HEK293 (cell line): ENCODE data around the gene SARS1.

ENCODE experiments used
- CTCF ChIA-PET: fragments of 350-600 bp; formaldehyde crosslinking; extraction: SDS; loops from one replicate; lab custom pipeline; 2021; ENCODE audit warnings: antibody characterized with exemption; lab: Yijun Ruan, JAX
- POLR2A ChIA-PET: fragments of 300-600 bp; formaldehyde crosslinking; extraction: SDS; loops from one replicate; lab custom pipeline; 2020; ENCODE audit warnings: antibody characterized with exemption, inconsistent platforms; lab: Yijun Ruan, JAX
- H3K27ac ChIP-seq: fragments of 200-500 bp; sonication (Bioruptor generic); 2 replicates; pipeline ENCODE4 v1.5.1; 2014; ENCODE audit warnings: low read depth, low read length, control low read depth, inconsistent platforms; ENCODE audit errors: extremely low read depth
- H3K36me3 ChIP-seq, 2 experiments: fragments of 200-500 bp in 1 of 2; sonication (Bioruptor generic) in 1 of 2; 1 replicate in 1 of 2; 2 replicates in 1 of 2; pipeline ENCODE4 v1.5.1; 2014 to 2017; ENCODE audit warnings: inconsistent platforms in 2 of 2, low read length in 2 of 2; ENCODE audit not compliant: control insufficient read depth in 2 of 2, insufficient read depth in 1 of 2
- H3K4me1 ChIP-seq: fragments of 200-500 bp; sonication (Bioruptor generic); 2 replicates; pipeline ENCODE4 v1.5.1; 2014; ENCODE audit warnings: mild to moderate bottlenecking, low read length, inconsistent platforms; ENCODE audit not compliant: control insufficient read depth, insufficient read depth
- H3K4me3 ChIP-seq: 2 replicates; pipeline ENCODE4 v1.5.1; 2011; ENCODE audit warnings: low read depth, mild to moderate bottlenecking, control low read depth, low read length, moderate library complexity
- H3K9me3 ChIP-seq: fragments of 200-500 bp; sonication (Bioruptor generic); 2 replicates; pipeline ENCODE4 v1.5.1; 2014; ENCODE audit warnings: low read depth, low read length, inconsistent platforms; ENCODE audit not compliant: control insufficient read depth, insufficient read depth
- GLIS2 ChIP-seq: fragments of 450-650 bp; formaldehyde crosslinking; IDR thresholded peaks from 2 replicates; pipeline ENCODE4 v1.5.1; 2016; ENCODE audit warnings: missing biosample characterization, missing genetic modification characterization
- ZBTB17 ChIP-seq: fragments of 450-650 bp; formaldehyde crosslinking; IDR thresholded peaks from 2 replicates; pipeline ENCODE4 v1.5.1; 2016; ENCODE audit warnings: missing biosample characterization, missing genetic modification characterization
- ZBTB20 ChIP-seq: fragments of 450-650 bp; formaldehyde crosslinking; IDR thresholded peaks from 2 replicates; pipeline ENCODE4 v1.5.1; 2016; ENCODE audit warnings: missing biosample characterization, missing genetic modification characterization
- ZBTB8A ChIP-seq: fragments of 450-650 bp; formaldehyde crosslinking; IDR thresholded peaks from 2 replicates; pipeline ENCODE4 v1.5.1; 2016; ENCODE audit warnings: missing biosample characterization, missing genetic modification characterization
- ZFHX2 ChIP-seq: fragments of 450-650 bp; formaldehyde crosslinking; conservative IDR thresholded peaks from 2 replicates; pipeline ENCODE4 v1.5.1; 2016; ENCODE audit warnings: missing biosample characterization, missing genetic modification characterization
- ZNF169 ChIP-seq: fragments of 450-650 bp; formaldehyde crosslinking; IDR thresholded peaks from 2 replicates; pipeline ENCODE4 v1.5.1; 2016; ENCODE audit warnings: missing biosample characterization, missing genetic modification characterization
- ZNF211 ChIP-seq: fragments of 450-650 bp; formaldehyde crosslinking; IDR thresholded peaks from 2 replicates; pipeline ENCODE4 v1.5.1; 2016; ENCODE audit warnings: low read depth, missing biosample characterization, missing genetic modification characterization
- ZNF391 ChIP-seq: fragments of 450-650 bp; formaldehyde crosslinking; IDR thresholded peaks from 2 replicates; pipeline ENCODE4 v1.5.1; 2016; ENCODE audit warnings: low read depth, missing biosample characterization, missing genetic modification characterization, borderline replicate concordance
- ZNF473 ChIP-seq: fragments of 450-650 bp; formaldehyde crosslinking; IDR thresholded peaks from 2 replicates; pipeline ENCODE4 v1.5.1; 2017; ENCODE audit warnings: missing biosample characterization, missing genetic modification characterization
- ZNF48 ChIP-seq: fragments of 450-650 bp; formaldehyde crosslinking; IDR thresholded peaks from 2 replicates; pipeline ENCODE4 v1.5.1; 2016; ENCODE audit warnings: missing biosample characterization, missing genetic modification characterization
- ZNF501 ChIP-seq: fragments of 450-650 bp; formaldehyde crosslinking; IDR thresholded peaks from 2 replicates; pipeline ENCODE4 v1.5.1; 2016; ENCODE audit warnings: missing biosample characterization, missing genetic modification characterization
- ZNF768 ChIP-seq: fragments of 450-650 bp; formaldehyde crosslinking; IDR thresholded peaks from 2 replicates; pipeline ENCODE4 v1.5.1; 2018; ENCODE audit warnings: missing biosample characterization, mild to moderate bottlenecking, missing genetic modification characterization
- ZNF837 ChIP-seq: fragments of 450-650 bp; formaldehyde crosslinking; IDR thresholded peaks from 2 replicates; pipeline ENCODE4 v1.5.1; 2016; ENCODE audit warnings: missing biosample characterization, missing genetic modification characterization
- ZSCAN23 ChIP-seq: fragments of 450-650 bp; formaldehyde crosslinking; IDR thresholded peaks from 2 replicates; pipeline ENCODE4 v1.5.1; 2016; ENCODE audit warnings: missing biosample characterization, missing genetic modification characterization
- TF ChIP-seq, protein P1 (sequence below): fragments of 450-650 bp; formaldehyde crosslinking; IDR thresholded peaks from 2 replicates; pipeline ENCODE4 v1.5.1; 2016; ENCODE audit warnings: missing biosample characterization, missing genetic modification characterization
- TF ChIP-seq, protein P2 (sequence below): fragments of 450-650 bp; formaldehyde crosslinking; IDR thresholded peaks from 2 replicates; pipeline ENCODE4 v1.5.1; 2016; ENCODE audit warnings: missing biosample characterization, missing genetic modification characterization
- TF ChIP-seq, protein P3 (sequence below): fragments of 450-650 bp; formaldehyde crosslinking; IDR thresholded peaks from 2 replicates; pipeline ENCODE4 v1.5.0; 2017; ENCODE audit warnings: missing biosample characterization, missing genetic modification characterization, borderline replicate concordance

Gene SARS1

DNA sequence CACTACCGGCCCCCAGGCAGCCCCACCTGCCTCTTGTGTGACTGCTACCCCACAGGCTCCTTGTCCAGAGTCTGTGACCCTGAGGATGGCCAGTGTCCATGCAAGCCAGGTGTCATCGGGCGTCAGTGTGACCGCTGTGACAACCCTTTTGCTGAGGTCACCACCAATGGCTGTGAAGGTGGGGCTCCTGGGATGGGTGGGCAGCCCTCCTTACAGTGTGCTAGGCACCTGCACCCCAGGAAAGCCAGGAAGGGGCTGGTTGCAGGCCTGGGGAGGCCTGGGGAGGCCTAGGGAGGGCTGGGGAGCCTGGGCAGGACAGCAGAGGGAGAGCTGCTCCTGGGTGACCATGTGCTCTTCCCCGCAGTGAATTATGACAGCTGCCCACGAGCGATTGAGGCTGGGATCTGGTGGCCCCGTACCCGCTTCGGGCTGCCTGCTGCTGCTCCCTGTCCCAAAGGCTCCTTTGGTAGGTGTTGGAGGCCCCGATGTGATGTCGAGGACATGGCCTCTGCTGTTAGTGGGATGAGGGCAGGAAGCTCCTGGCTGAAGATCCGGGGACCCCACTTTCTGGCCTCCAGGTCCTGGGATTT lies 52.1 kb downstream of the SARS1 start:
- H3K27ac ChIP-seq: no peak overlapping the region
- ChIA-PET CTCF (interaction anchor here (0.6 to 4.5 kb wide), 5 partner anchors 11 to 266 kb away, joined by 3 to 42 read pairs (median 3); partner anchors contain the start of gene SORT1), POLR2A (no interaction called here)
- H3K36me3 ChIP-seq: peaks cover 0 to 94% of the 10 kb centered on the region in 2 experiments; a peak in 1 of 3 replicates
- no peaks in the 10 kb centered on the region for H3K4me1 ChIP-seq
- H3K9me3 ChIP-seq: no peaks in the 10 kb centered on the region
- no peak overlapping the region for H3K4me3 ChIP-seq
- TF ChIP-seq ZBTB17 (tag by site-specific recombination) (no peak), ZBTB8A (no peak)

DNA sequence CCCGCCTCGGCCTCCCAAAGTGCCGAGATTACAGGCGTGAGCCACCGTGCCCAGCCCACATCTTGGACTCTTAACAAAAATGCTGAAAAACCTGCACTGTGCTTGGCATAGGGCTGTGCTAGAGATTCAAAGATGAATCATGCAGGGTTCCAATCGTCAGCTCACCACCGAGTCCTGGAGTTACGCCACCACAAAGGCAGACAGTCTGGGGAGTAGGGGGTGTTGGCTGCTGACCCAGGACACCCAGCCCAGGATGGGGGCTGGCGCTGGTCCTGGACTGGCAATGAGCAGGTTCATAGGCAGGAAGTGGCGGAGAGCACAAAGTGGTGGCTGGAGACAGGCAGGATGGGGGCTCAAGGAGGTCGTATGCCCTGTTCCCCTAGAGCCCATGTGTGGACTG lies 53.2 kb downstream of the SARS1 start:
- no peak overlapping the region for H3K27ac ChIP-seq
- H3K9me3 ChIP-seq: no peaks in the 10 kb centered on the region
- POLR2A ChIA-PET: no interaction called here
- TF ChIP-seq, protein P1, sequence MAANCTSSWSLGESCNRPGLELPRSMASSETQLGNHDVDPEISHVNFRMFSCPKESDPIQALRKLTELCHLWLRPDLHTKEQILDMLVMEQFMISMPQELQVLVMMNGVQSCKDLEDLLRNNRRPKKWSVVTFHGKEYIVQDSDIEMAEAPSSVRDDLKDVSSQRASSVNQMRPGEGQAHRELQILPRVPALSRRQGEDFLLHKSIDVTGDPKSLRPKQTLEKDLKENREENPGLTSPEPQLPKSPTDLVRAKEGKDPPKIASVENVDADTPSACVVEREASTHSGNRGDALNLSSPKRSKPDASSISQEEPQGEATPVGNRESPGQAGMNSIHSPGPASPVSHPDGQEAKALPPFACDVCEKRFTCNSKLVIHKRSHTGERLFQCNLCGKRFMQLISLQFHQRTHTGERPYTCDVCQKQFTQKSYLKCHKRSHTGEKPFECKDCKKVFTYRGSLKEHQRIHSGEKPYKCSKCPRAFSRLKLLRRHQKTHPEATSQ: no peak
- TF ChIP-seq ZNF837 (tag by site-specific recombination) (no peak), ZNF473 (tag by site-specific recombination) (no peak), ZNF768 (tag by site-specific recombination) (no peak), ZSCAN23 (tag by site-specific recombination) (no peak), ZNF169 (tag by site-specific recombination) (no peak), ZNF501 (tag by site-specific recombination) (no peak), ZNF211 (tag by site-specific recombination) (no peak), ZFHX2 (tag by site-specific recombination) (no peak), ZNF391 (tag by site-specific recombination) (no peak), ZBTB20 (tag by site-specific recombination) (no peak), ZNF48 (no peak), GLIS2 (tag by site-specific recombination) (no peak)
- TF ChIP-seq, protein P2, sequence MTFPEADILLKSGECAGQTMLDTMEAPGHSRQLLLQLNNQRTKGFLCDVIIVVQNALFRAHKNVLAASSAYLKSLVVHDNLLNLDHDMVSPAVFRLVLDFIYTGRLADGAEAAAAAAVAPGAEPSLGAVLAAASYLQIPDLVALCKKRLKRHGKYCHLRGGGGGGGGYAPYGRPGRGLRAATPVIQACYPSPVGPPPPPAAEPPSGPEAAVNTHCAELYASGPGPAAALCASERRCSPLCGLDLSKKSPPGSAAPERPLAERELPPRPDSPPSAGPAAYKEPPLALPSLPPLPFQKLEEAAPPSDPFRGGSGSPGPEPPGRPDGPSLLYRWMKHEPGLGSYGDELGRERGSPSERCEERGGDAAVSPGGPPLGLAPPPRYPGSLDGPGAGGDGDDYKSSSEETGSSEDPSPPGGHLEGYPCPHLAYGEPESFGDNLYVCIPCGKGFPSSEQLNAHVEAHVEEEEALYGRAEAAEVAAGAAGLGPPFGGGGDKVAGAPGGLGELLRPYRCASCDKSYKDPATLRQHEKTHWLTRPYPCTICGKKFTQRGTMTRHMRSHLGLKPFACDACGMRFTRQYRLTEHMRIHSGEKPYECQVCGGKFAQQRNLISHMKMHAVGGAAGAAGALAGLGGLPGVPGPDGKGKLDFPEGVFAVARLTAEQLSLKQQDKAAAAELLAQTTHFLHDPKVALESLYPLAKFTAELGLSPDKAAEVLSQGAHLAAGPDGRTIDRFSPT (tag by site-specific recombination): no peak
- TF ChIP-seq, protein P3, sequence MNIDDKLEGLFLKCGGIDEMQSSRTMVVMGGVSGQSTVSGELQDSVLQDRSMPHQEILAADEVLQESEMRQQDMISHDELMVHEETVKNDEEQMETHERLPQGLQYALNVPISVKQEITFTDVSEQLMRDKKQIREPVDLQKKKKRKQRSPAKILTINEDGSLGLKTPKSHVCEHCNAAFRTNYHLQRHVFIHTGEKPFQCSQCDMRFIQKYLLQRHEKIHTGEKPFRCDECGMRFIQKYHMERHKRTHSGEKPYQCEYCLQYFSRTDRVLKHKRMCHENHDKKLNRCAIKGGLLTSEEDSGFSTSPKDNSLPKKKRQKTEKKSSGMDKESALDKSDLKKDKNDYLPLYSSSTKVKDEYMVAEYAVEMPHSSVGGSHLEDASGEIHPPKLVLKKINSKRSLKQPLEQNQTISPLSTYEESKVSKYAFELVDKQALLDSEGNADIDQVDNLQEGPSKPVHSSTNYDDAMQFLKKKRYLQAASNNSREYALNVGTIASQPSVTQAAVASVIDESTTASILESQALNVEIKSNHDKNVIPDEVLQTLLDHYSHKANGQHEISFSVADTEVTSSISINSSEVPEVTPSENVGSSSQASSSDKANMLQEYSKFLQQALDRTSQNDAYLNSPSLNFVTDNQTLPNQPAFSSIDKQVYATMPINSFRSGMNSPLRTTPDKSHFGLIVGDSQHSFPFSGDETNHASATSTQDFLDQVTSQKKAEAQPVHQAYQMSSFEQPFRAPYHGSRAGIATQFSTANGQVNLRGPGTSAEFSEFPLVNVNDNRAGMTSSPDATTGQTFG (tag by site-specific recombination): no peak
- CTCF ChIA-PET: interaction anchor here (0.7 kb wide), 1 partner anchor 195 kb away, joined by 4 read pairs; no protein-coding TSS in a partner anchor
- H3K4me1 ChIP-seq: no peaks in the 10 kb centered on the region
- peaks cover 0 to 94% of the 10 kb centered on the region in 2 experiments; a peak in 1 of 3 replicates for H3K36me3 ChIP-seq
- no peak overlapping the region for H3K4me3 ChIP-seq
